Pancreas (tissue), 10 donors: ENCODE results near the gene FGD4. TPM values are rescaled to one million over a fixed set of nuclear protein-coding genes. Genes with fewer than 3 reads are reported as not detected.

Experiments used
- ATAC-seq, 4 donors: fragments of 200-7000 bp; cut with Tn5 transposase; one replicate each; pipeline versions ENCODE4 v1.8.0 to v1.9.1; 2020; ENCODE audit warnings: mild to moderate bottlenecking in 4 of 4, moderate library complexity in 4 of 4
- DNase-seq, 6 donors: peaks; one replicate each; pipeline ENCODE4 v3.0.0-alpha.2; 2020
- FAIRE-seq: peaks from 2 replicates; lab custom pipeline; 2012; peaks lifted over from hg19 to GRCh38; lab: Jason Lieb, UNC
- H3K27ac ChIP-seq, 4 donors: fragments of 200-600 bp; sonication (generic); 1 replicate in 3 of 4; 2 replicates in 1 of 4; pipeline versions ENCODE4 v1.5.0 to v1.8.0; 2020
- H3K27me3 ChIP-seq, 4 donors: fragments of 200-600 bp; one replicate each; pipeline ENCODE4 v1.8.0; 2021
- H3K36me3 ChIP-seq, 3 donors: fragments of 200-600 bp; sonication (generic) in 1 of 3; one replicate each; pipeline versions ENCODE4 v1.5.0 to v1.8.0; 2020 to 2021
- H3K4me1 ChIP-seq, 3 donors: fragments of 200-600 bp; one replicate each; pipeline ENCODE4 v1.8.0; 2021
- H3K4me3 ChIP-seq, 4 donors: fragments of 200-600 bp; sonication (generic) in 2 of 4; one replicate each; pipeline versions ENCODE4 v1.5.0 to v1.8.0; 2020 to 2021
- H3K9me3 ChIP-seq, 4 donors: fragments of 200-600 bp; one replicate each; pipeline ENCODE4 v1.8.0; 2021
- WGBS, 2 donors: extraction: QIAGEN DNeasy Blood & Tissue Kit; methylation state at CpG; one replicate each; pipeline ENCODE4 v1.1.7; 2013; 5-methylcytosine and 5-hydroxymethylcytosine counted together
- intact Hi-C, 3 donors: fragments of 100-400 bp; cut with DNase I; formaldehyde crosslinking; loops; one replicate each; pipeline versions ENCODE4 v1.11.1 to v1.14.2; 2022
- polyA plus RNA-seq, 2 donors: library from polyadenylated mRNA; stranded (reverse); fragments of 200-250 nt; gene quantifications; one replicate each; pipeline ENCODE4 v1.2.3, GENCODE V29; 2013
- total RNA-seq, 6 donors: library from RNA; stranded (reverse); fragmentation: NEBNext Ultra II Directional in 4 of 6; extraction: Animal tissue kit (Norgen Biotek cat#: 25700) in 4 of 6; gene quantifications; one replicate each; pipeline versions ENCODE4 v1.2.1 to v1.2.4, GENCODE V29; 2021 to 2023
- TF ChIP-seq, protein P1 (sequence below), 4 donors: fragments of 200-600 bp; sonication (generic) in 3 of 4; IDR thresholded peaks; one replicate each; pipeline versions ENCODE4 v1.5.0 to v1.8.0; 2021; ENCODE audit warnings: antibody characterized with exemption in 4 of 4
- donor health status: healthy with polysubstance abuse.
- donor health status: DM: no; HTN: no; CAD: no; lungs with moderate emphysema.
- donor health status: DM: no; HTN: no; CAD: no.
- donor health status: control.
- donor health status: control.
- donor health status: Bipolar disorder and iron deficiency.
- donor health status: DM: yes; HTN: yes; CAD: no.
- donor health status: DM: no; HTN: no; CAD: no.
- donor health status: DM: no; HTN: no; CAD: no.
- donor health status: DM: yes; HTN: yes; CAD: no.

The FGD4 gene
- total and polyA plus RNA-seq, 8 donors = 3.6 to 26.5 (median 14.5) TPM

DNA sequence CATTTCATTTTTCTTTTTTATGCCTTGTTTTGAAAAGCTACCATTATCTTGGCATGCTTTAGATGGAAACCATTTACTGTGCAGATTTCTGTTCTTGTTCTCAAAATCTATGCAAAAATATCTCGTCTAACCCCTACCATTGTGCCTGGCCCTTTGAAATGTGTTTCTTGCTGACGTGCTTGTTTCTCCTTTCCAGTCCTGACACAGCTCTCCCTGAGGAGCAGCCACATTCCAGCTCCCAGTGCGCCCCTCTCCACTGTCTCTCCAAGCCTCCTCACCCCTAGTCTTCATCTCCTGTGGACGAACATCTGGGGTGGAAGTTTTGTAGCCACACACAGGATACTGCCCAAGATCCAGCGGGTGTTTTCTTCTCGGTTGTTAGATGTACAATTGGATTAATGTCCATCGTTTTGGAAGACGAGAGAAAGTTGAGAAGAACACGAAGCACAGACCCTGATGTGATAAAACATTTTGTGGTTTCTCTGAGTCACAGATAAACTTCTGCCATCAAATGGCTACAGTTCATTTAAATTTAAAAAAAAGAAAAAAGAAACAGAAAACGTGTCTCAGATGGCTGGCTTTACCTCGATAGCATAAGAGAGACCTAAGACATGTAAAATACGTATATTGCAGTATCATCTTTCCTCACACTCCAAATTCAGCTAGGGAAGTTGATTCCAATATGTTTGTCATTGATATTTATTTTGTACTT, 21.9 kb upstream of the FGD4 start:
- FAIRE-seq (no peak), DNase-seq (no peak), ATAC-seq (no peak)
- H3K4me3 ChIP-seq = no peak overlapping the region
- H3K4me1 ChIP-seq = no peaks in the 10 kb centered on the region
- no peaks in the 10 kb centered on the region for H3K9me3 ChIP-seq
- TF ChIP-seq, protein P1, sequence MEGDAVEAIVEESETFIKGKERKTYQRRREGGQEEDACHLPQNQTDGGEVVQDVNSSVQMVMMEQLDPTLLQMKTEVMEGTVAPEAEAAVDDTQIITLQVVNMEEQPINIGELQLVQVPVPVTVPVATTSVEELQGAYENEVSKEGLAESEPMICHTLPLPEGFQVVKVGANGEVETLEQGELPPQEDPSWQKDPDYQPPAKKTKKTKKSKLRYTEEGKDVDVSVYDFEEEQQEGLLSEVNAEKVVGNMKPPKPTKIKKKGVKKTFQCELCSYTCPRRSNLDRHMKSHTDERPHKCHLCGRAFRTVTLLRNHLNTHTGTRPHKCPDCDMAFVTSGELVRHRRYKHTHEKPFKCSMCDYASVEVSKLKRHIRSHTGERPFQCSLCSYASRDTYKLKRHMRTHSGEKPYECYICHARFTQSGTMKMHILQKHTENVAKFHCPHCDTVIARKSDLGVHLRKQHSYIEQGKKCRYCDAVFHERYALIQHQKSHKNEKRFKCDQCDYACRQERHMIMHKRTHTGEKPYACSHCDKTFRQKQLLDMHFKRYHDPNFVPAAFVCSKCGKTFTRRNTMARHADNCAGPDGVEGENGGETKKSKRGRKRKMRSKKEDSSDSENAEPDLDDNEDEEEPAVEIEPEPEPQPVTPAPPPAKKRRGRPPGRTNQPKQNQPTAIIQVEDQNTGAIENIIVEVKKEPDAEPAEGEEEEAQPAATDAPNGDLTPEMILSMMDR (IDR thresholded peaks at IDR 0.05) = no peak
- H3K36me3 ChIP-seq = no peaks in the 10 kb centered on the region
- intact Hi-C loops = no loop called here
- H3K27ac ChIP-seq = no peak overlapping the region
- H3K27me3 ChIP-seq = no peaks in the 10 kb centered on the region
- 76 to 82% methylated on average over 12 of the region's 12 CpGs for WGBS, 2 donors

DNA sequence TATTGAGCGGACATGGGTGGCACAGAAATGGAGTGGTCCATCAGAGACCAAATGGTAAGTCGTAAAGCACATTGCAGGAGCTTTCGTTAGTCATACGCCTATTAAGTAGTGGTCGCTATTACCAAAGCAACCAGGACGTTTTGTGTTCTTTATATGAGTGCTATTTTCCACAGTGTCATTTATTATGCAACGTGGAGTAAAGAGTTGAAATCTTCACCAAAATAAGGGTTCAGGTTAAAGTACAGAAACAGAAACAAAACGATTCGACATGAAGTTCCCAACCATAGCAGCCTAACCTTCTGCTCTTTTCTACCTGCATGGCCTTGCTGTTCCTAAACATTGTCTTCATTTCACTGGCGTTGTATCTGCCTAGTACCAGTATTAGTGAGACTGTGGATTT, 20.1 kb upstream of the FGD4 start:
- no peaks in the 10 kb centered on the region for H3K4me1 ChIP-seq
- TF ChIP-seq, protein P1 (IDR thresholded peaks at IDR 0.05) = no peak
- no peak overlapping the region for H3K4me3 ChIP-seq
- intact Hi-C loops = no loop called here
- H3K36me3 ChIP-seq = no peaks in the 10 kb centered on the region
- H3K27ac ChIP-seq = no peak overlapping the region
- no peaks in the 10 kb centered on the region for H3K27me3 ChIP-seq
- DNase-seq (no peak), FAIRE-seq (no peak), ATAC-seq (no peak)
- 84 to 90% methylated on average over 10 of the region's 10 CpGs for WGBS, 2 donors
- no peaks in the 10 kb centered on the region for H3K9me3 ChIP-seq

DNA sequence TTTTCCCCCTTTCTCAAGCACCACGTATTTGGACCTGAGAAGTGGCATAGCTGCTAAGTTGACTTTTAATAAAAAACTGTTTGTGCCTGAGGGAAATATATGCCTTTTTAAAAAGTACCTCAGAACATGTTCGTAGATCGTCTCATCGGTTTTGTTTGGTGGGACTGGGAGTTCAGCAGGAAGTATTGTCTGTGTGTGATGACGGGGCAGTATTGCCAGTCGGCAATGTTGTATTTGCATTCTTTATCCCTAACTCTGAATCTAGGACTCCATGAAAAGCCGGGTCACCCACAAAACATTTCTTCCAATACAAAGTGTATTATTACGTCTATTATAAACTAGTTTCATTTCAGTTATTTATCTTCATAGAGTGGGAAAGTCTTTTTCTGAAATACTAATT, 19.7 kb upstream of the FGD4 start:
- Histone ChIP-seq H3K4me3 (no peak overlapping the region), H3K27ac (no peak overlapping the region), H3K9me3 (no peaks in the 10 kb centered on the region), H3K36me3 (no peaks in the 10 kb centered on the region), H3K27me3 (no peaks in the 10 kb centered on the region), H3K4me1 (no peaks in the 10 kb centered on the region)
- no peak for DNase-seq
- intact Hi-C loops = no loop called here
- 79 to 88% methylated on average over 8 of the region's 8 CpGs for WGBS, 2 donors
- no peak for ATAC-seq
- no peak for FAIRE-seq
- TF ChIP-seq, protein P1 (IDR thresholded peaks at IDR 0.05) = no peak

DNA sequence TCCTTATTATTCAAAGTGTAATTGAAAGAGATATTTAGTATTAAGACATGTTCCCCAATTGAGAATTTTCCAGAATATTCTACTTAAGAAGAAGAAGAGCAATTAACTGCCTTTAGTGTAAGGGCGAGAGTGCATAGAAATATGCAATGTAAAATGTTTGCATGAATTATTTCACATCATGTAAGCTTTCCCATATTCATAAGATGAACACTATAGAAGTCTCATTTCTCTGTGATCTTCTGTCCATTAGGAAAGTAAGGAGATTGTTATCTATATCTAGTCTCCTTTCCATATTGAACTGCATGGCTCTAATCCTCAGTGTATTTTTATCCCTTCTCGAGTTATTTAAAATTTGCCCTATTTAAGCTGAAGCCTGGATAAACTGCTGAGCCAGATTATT, 17.1 kb upstream of the FGD4 start:
- Histone ChIP-seq H3K4me1 (no peaks in the 10 kb centered on the region), H3K36me3 (no peaks in the 10 kb centered on the region), H3K27ac (no peak overlapping the region), H3K9me3 (no peaks in the 10 kb centered on the region), H3K4me3 (no peak overlapping the region), H3K27me3 (no peaks in the 10 kb centered on the region)
- 79 to 90% methylated on average over 2 of the region's 2 CpGs for WGBS, 2 donors
- no peak for ATAC-seq
- no peak for DNase-seq
- no peak for FAIRE-seq
- intact Hi-C loops = no loop called here
- TF ChIP-seq, protein P1 (IDR thresholded peaks at IDR 0.05) = no peak

DNA sequence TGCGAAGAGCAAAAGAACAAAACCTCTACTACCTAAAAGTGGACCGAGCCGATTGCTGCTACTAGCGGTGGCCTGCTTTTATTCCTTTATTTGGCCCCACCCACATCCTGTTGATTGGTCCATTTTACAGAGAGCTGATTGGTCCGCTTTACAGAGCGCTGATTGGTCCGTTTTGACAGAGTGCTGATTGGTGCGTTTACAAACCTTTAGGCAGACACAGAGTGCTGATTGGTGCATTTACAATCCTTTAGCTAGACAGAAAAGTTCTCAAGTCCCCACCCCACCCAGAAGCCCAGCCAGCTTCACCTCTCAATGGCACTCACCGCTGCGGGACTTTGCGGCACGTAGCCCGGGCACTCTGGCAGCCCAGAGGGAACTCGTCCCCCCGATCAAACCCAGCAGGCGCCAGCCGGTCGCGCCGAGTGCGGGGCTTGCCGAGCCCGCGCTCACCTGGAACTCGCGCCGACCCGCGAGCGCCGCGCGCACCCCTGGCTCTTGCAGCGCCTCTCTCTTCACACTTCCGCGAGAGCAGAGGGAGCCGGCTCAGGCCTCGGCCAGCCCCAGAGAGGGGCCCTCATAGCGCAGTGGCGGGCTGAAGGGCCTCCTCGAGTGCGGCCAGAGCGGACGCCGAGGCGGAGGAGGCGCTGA, 8.7 kb upstream of the FGD4 start:
- Histone ChIP-seq H3K36me3 (no peaks in the 10 kb centered on the region), H3K4me1 (no peaks in the 10 kb centered on the region), H3K4me3 (peak overlapping the region; percentile 20 to 44 (median 31)), H3K9me3 (no peaks in the 10 kb centered on the region), H3K27ac (no peak overlapping the region), H3K27me3 (no peaks in the 10 kb centered on the region)
- TF ChIP-seq, protein P1 (IDR thresholded peaks at IDR 0.05) = no peak
- WGBS, 2 donors = 17 to 30% methylated on average over 45 to 47 of the region's 47 CpGs
- intact Hi-C loops = no loop called here
- FAIRE-seq (no peak), ATAC-seq (peak; percentile 78 to 98 (median 88)), DNase-seq (peak; percentile 35 to 80 (median 48))
